Chondrocyte (in vitro differentiated cells): ENCODE data around the gene CYBC1. TPM values are rescaled to one million over a fixed set of nuclear protein-coding genes. Genes with fewer than 3 reads are reported as not detected.

Experiments used
- DNase-seq: peaks from one replicate; pipeline ENCODE4 v3.0.0; 2021; ENCODE audit warnings: mixed read lengths, low spot score
- H3K27ac Mint-ChIP-seq: one replicate; pipeline ENCODE4 v1.8.0; 2021; ENCODE audit warnings: mild to moderate bottlenecking, moderate library complexity, mixed read lengths; ENCODE audit not compliant: unreplicated experiment
- H3K27me3 Mint-ChIP-seq: 2 replicates; pipeline ENCODE4 v1.8.0; 2021; ENCODE audit warnings: low read depth, mixed read lengths
- H3K36me3 Mint-ChIP-seq: 2 replicates; pipeline ENCODE4 v1.8.0; 2021; ENCODE audit warnings: low read depth, mixed read lengths
- H3K4me1 Mint-ChIP-seq: 2 replicates; pipeline ENCODE4 v1.8.0; 2021; ENCODE audit warnings: low read depth, mild to moderate bottlenecking, mixed read lengths
- H3K4me3 Mint-ChIP-seq: one replicate; pipeline ENCODE4 v1.8.0; 2021; ENCODE audit warnings: mild to moderate bottlenecking, moderate library complexity, mixed read lengths; ENCODE audit not compliant: unreplicated experiment
- H3K9me3 Mint-ChIP-seq: 2 replicates; pipeline ENCODE4 v1.8.0; 2021; ENCODE audit warnings: low read depth, mixed read lengths
- total RNA-seq: library from RNA; stranded (reverse); gene quantifications from 3 replicates; pipeline ENCODE4 v1.2.1, GENCODE V29; 2021
- TF ChIP-seq, protein P1 (sequence below): fragments of 200-600 bp; sonication (generic); IDR thresholded peaks from 2 replicates; pipeline ENCODE4 v1.5.0; 2021; ENCODE audit warnings: antibody characterized with exemption, mild to moderate bottlenecking, moderate library complexity

The CYBC1 gene
- total RNA-seq, 1 donor from 2014 or later: 53.0 TPM

- Mint-ChIP-seq H3K27ac (no peak overlapping the region), H3K4me1 (peaks cover 3% of the 10 kb centered on the region), H3K9me3 (no peaks in the 10 kb centered on the region), H3K27me3 (no peaks in the 10 kb centered on the region), H3K4me3 (no peak overlapping the region), H3K36me3 (no peaks in the 10 kb centered on the region)
- TF ChIP-seq, protein P1, sequence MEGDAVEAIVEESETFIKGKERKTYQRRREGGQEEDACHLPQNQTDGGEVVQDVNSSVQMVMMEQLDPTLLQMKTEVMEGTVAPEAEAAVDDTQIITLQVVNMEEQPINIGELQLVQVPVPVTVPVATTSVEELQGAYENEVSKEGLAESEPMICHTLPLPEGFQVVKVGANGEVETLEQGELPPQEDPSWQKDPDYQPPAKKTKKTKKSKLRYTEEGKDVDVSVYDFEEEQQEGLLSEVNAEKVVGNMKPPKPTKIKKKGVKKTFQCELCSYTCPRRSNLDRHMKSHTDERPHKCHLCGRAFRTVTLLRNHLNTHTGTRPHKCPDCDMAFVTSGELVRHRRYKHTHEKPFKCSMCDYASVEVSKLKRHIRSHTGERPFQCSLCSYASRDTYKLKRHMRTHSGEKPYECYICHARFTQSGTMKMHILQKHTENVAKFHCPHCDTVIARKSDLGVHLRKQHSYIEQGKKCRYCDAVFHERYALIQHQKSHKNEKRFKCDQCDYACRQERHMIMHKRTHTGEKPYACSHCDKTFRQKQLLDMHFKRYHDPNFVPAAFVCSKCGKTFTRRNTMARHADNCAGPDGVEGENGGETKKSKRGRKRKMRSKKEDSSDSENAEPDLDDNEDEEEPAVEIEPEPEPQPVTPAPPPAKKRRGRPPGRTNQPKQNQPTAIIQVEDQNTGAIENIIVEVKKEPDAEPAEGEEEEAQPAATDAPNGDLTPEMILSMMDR: no peak
- DNase-seq: no peak
Observed at GRCh38 chr17:82439194-82439828, 11.2 kb downstream of the CYBC1 start.

- peaks cover 3% of the 10 kb centered on the region for H3K4me1 Mint-ChIP-seq
- no peak overlapping the region for H3K4me3 Mint-ChIP-seq
- TF ChIP-seq, protein P1: no peak
- DNase-seq: no peak
- no peaks in the 10 kb centered on the region for H3K36me3 Mint-ChIP-seq
- H3K27me3 Mint-ChIP-seq: no peaks in the 10 kb centered on the region
- no peak overlapping the region for H3K27ac Mint-ChIP-seq
- H3K9me3 Mint-ChIP-seq: no peaks in the 10 kb centered on the region
Observed at GRCh38 chr17:82438401-82439193, 12.0 kb downstream of the CYBC1 start.

DNA sequence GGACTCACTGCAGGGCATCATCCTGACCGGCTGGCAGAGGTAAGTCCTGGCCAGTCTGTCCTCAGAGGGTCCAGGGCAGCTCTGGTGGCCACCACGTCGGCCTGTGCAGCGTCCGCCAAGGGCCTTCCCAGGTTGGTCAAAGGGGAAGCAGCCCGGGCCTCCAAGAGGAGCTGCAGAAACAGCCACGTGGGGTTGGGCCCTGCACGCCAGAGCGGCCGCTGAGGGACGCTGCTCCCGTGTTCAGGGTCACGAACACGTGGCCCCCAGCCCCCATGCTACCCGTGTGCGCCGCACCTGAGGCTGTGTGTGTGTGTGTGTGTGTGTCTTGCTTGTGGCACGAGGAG, 13.3 kb downstream of the CYBC1 start:
- Mint-ChIP-seq H3K4me3 (no peak overlapping the region), H3K27me3 (no peaks in the 10 kb centered on the region), H3K9me3 (no peaks in the 10 kb centered on the region), H3K36me3 (no peaks in the 10 kb centered on the region), H3K4me1 (peaks cover 3% of the 10 kb centered on the region), H3K27ac (no peak overlapping the region)
- TF ChIP-seq, protein P1: no peak
- no peak for DNase-seq

DNA sequence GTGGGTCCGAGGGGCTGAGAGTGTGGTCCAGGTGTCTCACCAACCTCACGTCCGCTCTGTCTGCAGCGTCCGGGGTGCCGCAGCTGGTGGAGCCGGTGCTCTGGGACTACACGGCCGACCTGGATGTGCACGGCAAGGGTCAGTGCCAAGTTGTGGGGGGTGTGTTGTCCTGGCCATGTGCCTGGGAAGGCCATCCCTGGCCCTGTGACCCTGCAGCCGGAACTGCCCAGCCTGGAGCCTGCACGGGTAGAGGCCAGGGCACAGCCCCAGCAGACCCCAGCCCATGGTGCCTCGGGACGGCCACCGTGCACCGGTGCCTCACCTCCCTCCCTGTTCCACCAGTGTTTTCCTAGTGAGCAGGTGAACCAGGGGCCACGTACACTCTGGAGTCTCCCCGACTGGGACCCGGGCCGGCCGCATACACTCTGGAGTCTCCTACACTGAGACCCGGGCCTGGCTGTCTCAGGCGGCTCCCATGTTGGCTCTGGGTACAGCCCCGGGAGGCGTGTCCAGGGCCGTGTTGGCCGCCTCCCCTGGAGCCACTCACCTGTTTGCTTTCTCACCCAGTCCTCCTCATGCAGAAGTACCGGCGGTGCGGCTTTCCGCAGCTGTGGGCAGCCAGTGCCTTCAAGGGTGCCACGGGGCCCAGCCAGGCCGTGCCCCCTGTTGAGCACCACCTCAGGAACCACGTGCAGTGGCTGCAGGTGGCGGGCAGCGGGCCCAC, 13.8 kb downstream of the CYBC1 start:
- H3K4me1 Mint-ChIP-seq: peaks cover 3% of the 10 kb centered on the region
- no peaks in the 10 kb centered on the region for H3K36me3 Mint-ChIP-seq
- no peaks in the 10 kb centered on the region for H3K27me3 Mint-ChIP-seq
- no peak overlapping the region for H3K27ac Mint-ChIP-seq
- TF ChIP-seq, protein P1: no peak
- H3K9me3 Mint-ChIP-seq: no peaks in the 10 kb centered on the region
- DNase-seq: no peak
- H3K4me3 Mint-ChIP-seq: no peak overlapping the region
